Measurements from ENCODE around the gene TSPAN33.
"Not testable (repeated sequence)": the region's sequence is repeated elsewhere in the genome, so short reads cannot be mapped to it uniquely, and the experiment has no call there.

Gene TSPAN33

GRCh38 chr7:129118976-129119375 is 25.5 kb upstream of the TSPAN33 start:
- H3K27me3 ChIP-seq (ENCODE audit: control insufficient read depth in 1 of 2, insufficient read depth in 2 of 2, low read length in 2 of 2): no peaks in the 10 kb centered on the region

GRCh38 chr7:129121501-129122077 is 22.9 kb upstream of the TSPAN33 start:
- H3K36me3 ChIP-seq (ENCODE audit: insufficient read depth, low read length); H3K4me3 ChIP-seq (ENCODE audit: low read depth in 1 of 2, low read length in 2 of 2); H3K9me3 ChIP-seq (ENCODE audit: low read length); H3K4me1 ChIP-seq (ENCODE audit: insufficient read depth, low read length); H3K9ac ChIP-seq (ENCODE audit: low read length); H3K27ac ChIP-seq (ENCODE audit: low read depth, low read length); H3K27me3 ChIP-seq (ENCODE audit: control insufficient read depth in 1 of 2, insufficient read depth in 2 of 2, low read length in 2 of 2): not testable (repeated sequence)

More at GRCh38 chr7:129118976-129119375, 25.5 kb upstream of the TSPAN33 start:
- H3K4me3 ChIP-seq (ENCODE audit: low read depth in 1 of 2, low read length in 2 of 2): no peak overlapping the region
- H3K4me1 ChIP-seq (ENCODE audit: insufficient read depth, low read length): no peaks in the 10 kb centered on the region
- no peaks in the 10 kb centered on the region for H3K9me3 ChIP-seq (ENCODE audit: low read length)
- H3K9ac ChIP-seq (ENCODE audit: low read length): no peak overlapping the region
- H3K36me3 ChIP-seq (ENCODE audit: insufficient read depth, low read length): no peaks in the 10 kb centered on the region
- no peak overlapping the region for H3K27ac ChIP-seq (ENCODE audit: low read depth, low read length)

- H3K4me3 ChIP-seq (ENCODE audit: low read depth in 1 of 2, low read length in 2 of 2): no peak overlapping the region
- H3K27me3 ChIP-seq (ENCODE audit: control insufficient read depth in 1 of 2, insufficient read depth in 2 of 2, low read length in 2 of 2): no peaks in the 10 kb centered on the region
- no peaks in the 10 kb centered on the region for H3K36me3 ChIP-seq (ENCODE audit: insufficient read depth, low read length)
- no peaks in the 10 kb centered on the region for H3K4me1 ChIP-seq (ENCODE audit: insufficient read depth, low read length)
- no peak overlapping the region for H3K27ac ChIP-seq (ENCODE audit: low read depth, low read length)
- no peaks in the 10 kb centered on the region for H3K9me3 ChIP-seq (ENCODE audit: low read length)
- H3K9ac ChIP-seq (ENCODE audit: low read length): no peak overlapping the region
Observed at GRCh38 chr7:129122078-129122750, 22.3 kb upstream of the TSPAN33 start.

GRCh38 chr7:129122751-129123509 is 21.6 kb upstream of the TSPAN33 start:
- Histone ChIP-seq H3K36me3 (ENCODE audit: insufficient read depth, low read length) (no peaks in the 10 kb centered on the region), H3K27ac (ENCODE audit: low read depth, low read length) (no peak overlapping the region), H3K27me3 (ENCODE audit: control insufficient read depth in 1 of 2, insufficient read depth in 2 of 2, low read length in 2 of 2) (no peaks in the 10 kb centered on the region), H3K4me1 (ENCODE audit: insufficient read depth, low read length) (no peaks in the 10 kb centered on the region), H3K4me3 (ENCODE audit: low read depth in 1 of 2, low read length in 2 of 2) (no peak overlapping the region), H3K9ac (ENCODE audit: low read length) (no peak overlapping the region), H3K9me3 (ENCODE audit: low read length) (no peaks in the 10 kb centered on the region)

GRCh38 chr7:129123510-129123857 is 21.0 kb upstream of the TSPAN33 start:
- H3K36me3 ChIP-seq (ENCODE audit: insufficient read depth, low read length): no peaks in the 10 kb centered on the region
- H3K27ac ChIP-seq (ENCODE audit: low read depth, low read length): no peak overlapping the region
- no peaks in the 10 kb centered on the region for H3K4me1 ChIP-seq (ENCODE audit: insufficient read depth, low read length)
- H3K9ac ChIP-seq (ENCODE audit: low read length): no peak overlapping the region
- no peak overlapping the region for H3K4me3 ChIP-seq (ENCODE audit: low read depth in 1 of 2, low read length in 2 of 2)
- no peaks in the 10 kb centered on the region for H3K9me3 ChIP-seq (ENCODE audit: low read length)
- H3K27me3 ChIP-seq (ENCODE audit: control insufficient read depth in 1 of 2, insufficient read depth in 2 of 2, low read length in 2 of 2): no peaks in the 10 kb centered on the region

GRCh38 chr7:129126314-129126713 is 18.2 kb upstream of the TSPAN33 start:
- Histone ChIP-seq H3K4me3 (ENCODE audit: low read depth in 1 of 2, low read length in 2 of 2) (no peak overlapping the region), H3K9ac (ENCODE audit: low read length) (no peak overlapping the region), H3K4me1 (ENCODE audit: insufficient read depth, low read length) (no peaks in the 10 kb centered on the region)

GRCh38 chr7:129127154-129127553 is 17.4 kb upstream of the TSPAN33 start:
- Histone ChIP-seq H3K4me3 (ENCODE audit: low read depth in 1 of 2, low read length in 2 of 2) (no peak overlapping the region), H3K27ac (ENCODE audit: low read depth, low read length) (no peak overlapping the region), H3K9me3 (ENCODE audit: low read length) (no peaks in the 10 kb centered on the region), H3K9ac (ENCODE audit: low read length) (no peak overlapping the region), H3K36me3 (ENCODE audit: insufficient read depth, low read length) (no peaks in the 10 kb centered on the region), H3K4me1 (ENCODE audit: insufficient read depth, low read length) (no peaks in the 10 kb centered on the region), H3K27me3 (ENCODE audit: control insufficient read depth in 1 of 2, insufficient read depth in 2 of 2, low read length in 2 of 2) (no peaks in the 10 kb centered on the region)

More at GRCh38 chr7:129126314-129126713, 18.2 kb upstream of the TSPAN33 start:
- Histone ChIP-seq H3K9me3 (ENCODE audit: low read length) (no peaks in the 10 kb centered on the region), H3K36me3 (ENCODE audit: insufficient read depth, low read length) (no peaks in the 10 kb centered on the region), H3K27me3 (ENCODE audit: control insufficient read depth in 1 of 2, insufficient read depth in 2 of 2, low read length in 2 of 2) (no peaks in the 10 kb centered on the region), H3K27ac (ENCODE audit: low read depth, low read length) (no peak overlapping the region)

- no peaks in the 10 kb centered on the region for H3K9me3 ChIP-seq (ENCODE audit: low read length)
- no peaks in the 10 kb centered on the region for H3K36me3 ChIP-seq (ENCODE audit: insufficient read depth, low read length)
- H3K27me3 ChIP-seq (ENCODE audit: control insufficient read depth in 1 of 2, insufficient read depth in 2 of 2, low read length in 2 of 2): no peaks in the 10 kb centered on the region
- H3K9ac ChIP-seq (ENCODE audit: low read length): no peak overlapping the region
- no peaks in the 10 kb centered on the region for H3K4me1 ChIP-seq (ENCODE audit: insufficient read depth, low read length)
- no peak overlapping the region for H3K4me3 ChIP-seq (ENCODE audit: low read depth in 1 of 2, low read length in 2 of 2)
- H3K27ac ChIP-seq (ENCODE audit: low read depth, low read length): no peak overlapping the region
Observed at GRCh38 chr7:129127601-129128000, 16.9 kb upstream of the TSPAN33 start.

- no peak overlapping the region for H3K4me3 ChIP-seq (ENCODE audit: low read depth in 1 of 2, low read length in 2 of 2)
- no peak overlapping the region for H3K27ac ChIP-seq (ENCODE audit: low read depth, low read length)
- H3K4me1 ChIP-seq (ENCODE audit: insufficient read depth, low read length): no peaks in the 10 kb centered on the region
- H3K27me3 ChIP-seq (ENCODE audit: control insufficient read depth in 1 of 2, insufficient read depth in 2 of 2, low read length in 2 of 2): no peaks in the 10 kb centered on the region
- no peaks in the 10 kb centered on the region for H3K9me3 ChIP-seq (ENCODE audit: low read length)
- H3K9ac ChIP-seq (ENCODE audit: low read length): no peak overlapping the region
- no peaks in the 10 kb centered on the region for H3K36me3 ChIP-seq (ENCODE audit: insufficient read depth, low read length)
Observed at GRCh38 chr7:129134356-129134987, 10.0 kb upstream of the TSPAN33 start.

GRCh38 chr7:129136887-129137642 is 7.4 kb upstream of the TSPAN33 start:
- no peaks in the 10 kb centered on the region for H3K4me1 ChIP-seq (ENCODE audit: insufficient read depth, low read length)
- H3K9me3 ChIP-seq (ENCODE audit: low read length): no peaks in the 10 kb centered on the region
- no peaks in the 10 kb centered on the region for H3K36me3 ChIP-seq (ENCODE audit: insufficient read depth, low read length)
- no peak overlapping the region for H3K9ac ChIP-seq (ENCODE audit: low read length)
- no peaks in the 10 kb centered on the region for H3K27me3 ChIP-seq (ENCODE audit: control insufficient read depth in 1 of 2, insufficient read depth in 2 of 2, low read length in 2 of 2)
- H3K4me3 ChIP-seq (ENCODE audit: low read depth in 1 of 2, low read length in 2 of 2): no peak overlapping the region
- no peak overlapping the region for H3K27ac ChIP-seq (ENCODE audit: low read depth, low read length)

- Histone ChIP-seq H3K27ac (ENCODE audit: low read depth, low read length) (no peak overlapping the region), H3K36me3 (ENCODE audit: insufficient read depth, low read length) (no peaks in the 10 kb centered on the region), H3K9me3 (ENCODE audit: low read length) (no peaks in the 10 kb centered on the region), H3K27me3 (ENCODE audit: control insufficient read depth in 1 of 2, insufficient read depth in 2 of 2, low read length in 2 of 2) (no peaks in the 10 kb centered on the region), H3K4me1 (ENCODE audit: insufficient read depth, low read length) (peaks cover 11% of the 10 kb centered on the region), H3K4me3 (ENCODE audit: low read depth in 1 of 2, low read length in 2 of 2) (no peak overlapping the region), H3K9ac (ENCODE audit: low read length) (no peak overlapping the region)
Observed at GRCh38 chr7:129143724-129144094, 798 bp upstream of the TSPAN33 start.
